Activated naive CD4-positive, alpha-beta T cell treated with anti-CD3 and anti-CD28 coated beads, Interleukin-2, amount 50 U/mL, for 24 hours (primary cell): ENCODE results near the gene PBX3.
"Not testable (repeated sequence)": the region's sequence is repeated elsewhere in the genome, so short reads cannot be mapped to it uniquely, and the experiment has no call there.

Source experiments
- H3K27ac Mint-ChIP-seq: one replicate; pipeline ENCODE4 v1.8.0; 2021; ENCODE audit warnings: mild to moderate bottlenecking, mixed read lengths
- H3K27me3 Mint-ChIP-seq: one replicate; pipeline ENCODE4 v1.8.0; 2021; ENCODE audit warnings: mixed read lengths
- H3K36me3 Mint-ChIP-seq: one replicate; pipeline ENCODE4 v1.8.0; 2021; ENCODE audit warnings: mixed read lengths
- H3K4me1 Mint-ChIP-seq: one replicate; pipeline ENCODE4 v1.8.0; 2021; ENCODE audit warnings: mixed read lengths
- H3K4me3 Mint-ChIP-seq: one replicate; pipeline ENCODE4 v1.8.0; 2021; ENCODE audit warnings: mild to moderate bottlenecking, mixed read lengths
- H3K9me3 Mint-ChIP-seq: one replicate; pipeline ENCODE4 v1.8.0; 2021; ENCODE audit warnings: mixed read lengths

The PBX3 gene

GRCh38 chr9:125759764-125760129, 12.6 kb downstream of the PBX3 start:
- Mint-ChIP-seq H3K36me3 (peaks cover 2% of the 10 kb centered on the region), H3K9me3 (no peaks in the 10 kb centered on the region), H3K4me1 (peaks cover 14% of the 10 kb centered on the region), H3K4me3 (peak overlapping the region; percentile 61), H3K27ac (no peak overlapping the region), H3K27me3 (peaks cover 2% of the 10 kb centered on the region)

GRCh38 chr9:125760537-125760936, 13.4 kb downstream of the PBX3 start:
- no peaks in the 10 kb centered on the region for H3K9me3 Mint-ChIP-seq
- H3K36me3 Mint-ChIP-seq, result peaks cover 2% of the 10 kb centered on the region
- peaks cover 14% of the 10 kb centered on the region for H3K4me1 Mint-ChIP-seq
- H3K4me3 Mint-ChIP-seq, result no peak overlapping the region
- H3K27me3 Mint-ChIP-seq, result peaks cover 2% of the 10 kb centered on the region
- H3K27ac Mint-ChIP-seq, result no peak overlapping the region

DNA sequence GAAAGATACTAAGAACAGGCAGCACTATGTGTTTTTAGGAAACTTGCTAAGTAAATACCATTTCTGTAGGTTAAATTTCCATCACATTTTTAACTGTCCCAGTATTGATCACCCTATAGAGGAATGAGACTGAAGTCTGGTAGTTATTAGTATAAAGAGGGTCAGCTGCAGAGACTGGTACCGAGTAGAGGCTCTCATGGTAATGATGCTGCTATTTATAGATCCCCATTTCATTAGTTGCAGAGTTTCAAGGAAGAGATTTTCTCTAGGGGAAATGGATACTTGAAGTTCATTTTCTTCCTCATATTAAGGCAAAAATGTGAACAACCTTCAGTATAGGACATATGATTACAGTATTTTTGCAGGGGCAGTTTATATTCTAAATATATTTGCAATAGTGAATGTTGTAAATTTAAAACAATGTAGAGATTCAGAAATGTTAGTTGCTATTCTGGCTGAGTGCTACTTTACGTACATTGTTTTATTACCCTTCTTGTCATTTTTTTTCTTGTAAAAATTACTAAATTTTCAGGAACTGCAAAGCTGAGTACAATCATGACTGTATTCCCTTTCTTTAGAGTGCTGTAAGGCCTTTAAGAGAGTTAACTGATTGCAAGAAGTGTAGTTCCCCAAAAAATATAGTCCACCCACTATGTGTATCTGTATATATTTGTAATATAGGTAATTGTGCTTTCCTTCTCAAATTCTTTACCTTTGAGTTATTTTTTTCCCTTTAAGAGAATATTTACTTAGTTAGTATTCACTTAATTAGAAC, 14.7 kb downstream of the PBX3 start:
- Mint-ChIP-seq H3K27me3 (peaks cover 1% of the 10 kb centered on the region), H3K36me3 (no peaks in the 10 kb centered on the region), H3K27ac (no peak overlapping the region), H3K9me3 (no peaks in the 10 kb centered on the region), H3K4me3 (no peak overlapping the region), H3K4me1 (peaks cover 11% of the 10 kb centered on the region)

DNA sequence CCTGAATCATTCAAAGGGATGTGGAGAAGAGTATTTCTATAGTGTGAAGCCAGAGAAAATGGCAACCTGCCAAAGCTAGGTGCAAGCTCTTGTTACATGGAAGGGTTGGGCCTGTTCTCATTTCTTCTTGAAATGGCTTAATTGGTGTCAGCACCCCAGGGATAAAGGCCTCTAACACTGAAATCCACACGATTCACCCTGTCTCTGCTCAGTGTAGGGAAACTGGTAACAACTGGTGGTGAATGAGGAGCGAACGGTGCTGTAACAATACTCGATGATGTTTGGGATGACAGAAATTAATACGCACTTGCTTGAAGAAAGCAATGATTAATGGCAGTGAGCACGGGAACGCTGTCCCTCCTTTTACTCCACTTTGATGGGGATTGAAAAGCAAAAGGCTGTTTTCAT, 16.2 kb downstream of the PBX3 start:
- Mint-ChIP-seq H3K27ac (no peak overlapping the region), H3K36me3 (no peaks in the 10 kb centered on the region), H3K9me3 (no peaks in the 10 kb centered on the region), H3K4me3 (no peak overlapping the region), H3K27me3 (peaks cover 1% of the 10 kb centered on the region), H3K4me1 (peaks cover 10% of the 10 kb centered on the region)

DNA sequence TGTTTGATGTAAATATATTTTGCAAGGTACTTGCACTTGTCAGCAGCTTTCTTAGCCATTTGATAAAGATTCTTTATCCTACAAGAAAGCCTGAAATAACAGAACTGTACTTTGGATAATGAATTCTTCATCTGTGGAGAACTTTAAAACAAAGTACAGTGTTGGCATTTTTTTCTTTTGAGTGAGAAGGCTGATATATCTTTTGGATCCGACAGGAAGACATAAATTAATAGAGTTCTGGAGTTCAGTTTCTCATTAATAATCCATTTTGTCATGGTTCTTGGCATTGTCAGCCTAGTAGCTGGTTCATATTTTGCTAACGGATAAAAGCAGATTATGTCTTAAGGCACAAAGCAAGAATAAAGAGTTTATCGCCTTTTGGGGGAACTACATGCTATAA, 17.0 kb downstream of the PBX3 start:
- Mint-ChIP-seq H3K9me3 (no peaks in the 10 kb centered on the region), H3K27ac (no peak overlapping the region), H3K4me1 (peaks cover 9% of the 10 kb centered on the region), H3K27me3 (peaks cover 1% of the 10 kb centered on the region), H3K36me3 (no peaks in the 10 kb centered on the region), H3K4me3 (no peak overlapping the region)

DNA sequence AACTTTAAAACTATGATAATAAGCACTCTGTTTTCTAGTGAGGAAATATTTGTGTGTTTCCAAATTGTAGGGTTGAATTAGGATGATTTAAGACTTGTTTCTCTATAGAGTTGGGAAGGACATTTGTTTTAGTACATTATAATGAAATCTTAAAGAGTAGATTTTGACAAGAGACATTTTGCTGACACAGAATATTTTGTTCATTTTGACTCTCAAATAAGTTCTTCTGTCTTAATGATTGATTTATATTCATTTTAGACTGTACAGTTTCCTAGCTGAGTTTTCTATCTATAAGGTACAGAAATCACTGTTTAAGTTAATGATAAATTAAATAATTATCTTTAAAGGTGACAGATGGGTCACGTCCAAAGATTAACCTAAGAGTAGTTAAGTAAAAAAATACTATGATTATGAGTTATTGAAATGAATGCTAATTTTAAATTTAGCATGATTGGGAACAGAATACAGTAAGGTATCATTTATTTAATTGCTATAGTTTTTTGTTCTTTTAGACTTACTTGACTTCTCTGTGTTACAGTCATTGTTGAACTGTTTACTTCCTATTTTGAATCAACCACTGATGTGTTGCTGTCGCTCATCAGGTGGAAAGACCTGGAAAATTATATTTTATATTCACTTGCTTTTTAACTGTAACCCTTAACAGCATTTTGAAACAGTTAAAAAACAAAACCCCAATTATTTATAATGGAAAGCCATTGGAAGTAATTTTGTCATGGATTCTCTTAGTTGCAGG, 19.5 kb downstream of the PBX3 start:
- Mint-ChIP-seq H3K27ac (no peak overlapping the region), H3K36me3 (no peaks in the 10 kb centered on the region), H3K4me3 (no peak overlapping the region), H3K27me3 (no peaks in the 10 kb centered on the region), H3K4me1 (peaks cover 4% of the 10 kb centered on the region), H3K9me3 (no peaks in the 10 kb centered on the region)

DNA sequence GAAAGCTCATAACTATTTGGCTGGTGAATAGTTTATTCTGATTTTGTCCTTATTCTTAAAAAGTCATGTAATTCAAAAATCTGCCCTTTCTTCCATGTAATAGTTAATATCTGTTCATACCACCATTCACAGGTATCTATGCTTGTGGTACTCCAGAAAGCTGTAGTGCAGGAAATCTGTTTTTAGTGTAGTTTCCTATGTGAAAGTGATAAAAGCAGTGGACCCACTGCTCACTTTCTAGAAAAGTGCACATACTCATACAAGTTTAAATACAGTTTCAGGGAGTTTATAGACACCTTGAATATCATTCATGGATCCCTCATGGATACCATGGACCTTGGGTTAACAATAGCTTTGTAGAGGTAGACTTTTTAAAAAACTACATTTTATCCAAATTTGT, 20.2 kb downstream of the PBX3 start:
- Mint-ChIP-seq H3K27me3 (no peaks in the 10 kb centered on the region), H3K27ac (no peak overlapping the region), H3K9me3 (no peaks in the 10 kb centered on the region), H3K36me3 (no peaks in the 10 kb centered on the region), H3K4me3 (no peak overlapping the region), H3K4me1 (peaks cover 4% of the 10 kb centered on the region)

DNA sequence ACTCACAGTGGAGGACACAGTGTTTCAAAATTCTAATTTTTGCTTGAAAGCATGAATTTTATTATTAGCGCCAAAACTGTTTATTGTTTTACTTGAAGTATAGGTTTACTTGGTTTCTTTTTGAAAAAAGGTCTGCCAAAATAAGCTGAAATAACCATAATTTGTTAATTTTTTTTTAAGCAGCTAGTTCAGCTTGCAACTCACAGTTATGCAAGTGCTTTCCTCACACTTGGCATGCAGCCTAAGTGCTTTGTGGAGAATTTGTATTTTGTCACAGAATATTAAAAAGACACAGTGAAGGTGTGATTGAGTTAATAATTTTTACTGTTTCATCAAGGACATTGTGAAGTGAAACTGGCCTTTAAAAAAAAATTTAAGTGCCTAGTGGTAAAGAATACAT, 21.6 kb downstream of the PBX3 start:
- no peaks in the 10 kb centered on the region for H3K9me3 Mint-ChIP-seq
- H3K36me3 Mint-ChIP-seq, result no peaks in the 10 kb centered on the region
- H3K4me1 Mint-ChIP-seq, result peaks cover 4% of the 10 kb centered on the region
- no peak overlapping the region for H3K27ac Mint-ChIP-seq
- no peaks in the 10 kb centered on the region for H3K27me3 Mint-ChIP-seq
- no peak overlapping the region for H3K4me3 Mint-ChIP-seq

- no peaks in the 10 kb centered on the region for H3K9me3 Mint-ChIP-seq
- H3K4me1 Mint-ChIP-seq, result peaks cover 4% of the 10 kb centered on the region
- no peaks in the 10 kb centered on the region for H3K27me3 Mint-ChIP-seq
- no peak overlapping the region for H3K27ac Mint-ChIP-seq
- no peak overlapping the region for H3K4me3 Mint-ChIP-seq
- peaks cover 3% of the 10 kb centered on the region for H3K36me3 Mint-ChIP-seq
Measured at GRCh38 chr9:125771037-125771436, 23.9 kb downstream of the PBX3 start.

DNA sequence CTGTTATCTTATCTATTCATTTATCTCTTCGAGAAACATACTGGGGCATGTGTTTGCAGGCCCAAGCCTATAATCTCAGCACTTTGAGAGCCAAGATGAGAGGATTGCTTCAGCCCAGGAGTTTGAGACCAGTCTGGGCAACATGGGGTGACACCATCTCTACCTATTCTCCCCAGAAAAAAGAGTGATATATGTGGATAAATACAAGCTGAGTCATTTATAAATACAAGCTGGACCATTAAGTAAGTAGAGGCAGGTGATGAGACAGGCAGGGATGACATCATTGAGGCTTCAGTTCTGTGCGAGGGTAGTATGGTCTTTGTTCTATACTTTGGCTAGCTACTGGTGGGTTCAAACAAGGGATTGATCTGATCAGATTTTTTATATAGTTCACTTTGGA, 25.6 kb downstream of the PBX3 start:
- Mint-ChIP-seq H3K9me3 (no peaks in the 10 kb centered on the region), H3K36me3 (peaks cover 3% of the 10 kb centered on the region), H3K4me3 (no peak overlapping the region), H3K27me3 (no peaks in the 10 kb centered on the region), H3K4me1 (no peaks in the 10 kb centered on the region), H3K27ac (no peak overlapping the region)

- peaks cover 3% of the 10 kb centered on the region for H3K36me3 Mint-ChIP-seq
- no peaks in the 10 kb centered on the region for H3K27me3 Mint-ChIP-seq
- no peaks in the 10 kb centered on the region for H3K4me1 Mint-ChIP-seq
- no peak overlapping the region for H3K4me3 Mint-ChIP-seq
- no peaks in the 10 kb centered on the region for H3K9me3 Mint-ChIP-seq
- no peak overlapping the region for H3K27ac Mint-ChIP-seq
Measured at GRCh38 chr9:125774106-125774505, 26.9 kb downstream of the PBX3 start.

DNA sequence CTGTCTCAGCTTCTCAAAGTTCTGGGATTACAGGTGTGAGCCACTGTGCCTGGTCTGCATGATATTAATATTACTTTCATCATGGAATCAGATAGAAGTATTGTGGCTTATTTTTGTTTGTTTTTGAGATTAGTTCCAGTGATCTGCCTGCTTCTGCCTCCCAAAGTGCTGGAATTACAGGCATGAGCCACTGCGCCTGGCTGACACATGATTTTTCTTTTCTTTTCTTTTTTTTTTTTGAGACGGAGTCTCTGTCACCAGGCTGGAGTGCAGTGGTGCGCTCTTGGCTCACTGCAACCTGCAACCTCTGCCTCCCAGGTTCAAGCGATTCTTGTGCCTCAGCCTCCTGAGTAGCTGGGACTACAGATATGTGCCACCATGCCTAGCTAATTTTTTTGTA, 29.6 kb downstream of the PBX3 start:
- not testable (repeated sequence) for H3K9me3 Mint-ChIP-seq, H3K36me3 Mint-ChIP-seq, H3K4me3 Mint-ChIP-seq, H3K4me1 Mint-ChIP-seq, H3K27ac Mint-ChIP-seq, H3K27me3 Mint-ChIP-seq

DNA sequence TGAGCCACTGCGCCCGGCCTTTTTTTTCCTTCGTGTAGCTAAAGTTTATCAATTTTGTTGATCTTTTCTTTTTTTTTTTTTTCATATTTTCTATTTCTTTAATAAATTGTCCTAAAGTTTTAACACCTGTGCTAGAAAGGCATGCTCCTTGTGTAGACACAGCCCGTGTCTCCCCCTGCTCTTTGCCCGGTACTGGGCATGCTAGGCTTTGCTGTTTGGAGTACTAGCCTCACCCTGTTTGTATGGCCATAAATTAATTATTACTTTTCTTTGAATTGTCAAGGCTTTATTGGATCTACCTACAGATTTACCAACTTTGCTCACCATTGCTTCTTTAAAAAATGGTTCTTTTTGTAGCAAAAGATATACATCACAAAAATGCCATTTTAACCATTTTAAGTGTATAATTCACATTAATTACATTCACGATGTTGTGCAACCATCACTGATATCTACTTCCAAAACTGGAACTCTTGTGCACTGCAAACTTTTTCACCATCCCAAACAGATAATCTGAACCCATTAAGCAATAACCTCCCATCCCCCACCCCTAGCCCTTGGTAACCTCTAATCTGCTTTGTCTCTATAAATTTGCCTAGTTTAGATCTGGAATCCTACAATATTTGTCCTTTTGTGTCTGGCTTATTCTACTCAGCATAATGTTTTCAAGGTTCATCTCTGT, 31.5 kb downstream of the PBX3 start:
- H3K9me3 Mint-ChIP-seq, H3K27ac Mint-ChIP-seq, H3K4me1 Mint-ChIP-seq, H3K4me3 Mint-ChIP-seq, H3K27me3 Mint-ChIP-seq: not testable (repeated sequence)
- peaks cover 13% of the 10 kb centered on the region for H3K36me3 Mint-ChIP-seq

GRCh38 chr9:125779220-125779565, 32.0 kb downstream of the PBX3 start:
- H3K4me3 Mint-ChIP-seq, H3K4me1 Mint-ChIP-seq, H3K9me3 Mint-ChIP-seq, H3K27ac Mint-ChIP-seq, H3K27me3 Mint-ChIP-seq: not testable (repeated sequence)
- peaks cover 13% of the 10 kb centered on the region for H3K36me3 Mint-ChIP-seq

GRCh38 chr9:125782718-125783117, 35.5 kb downstream of the PBX3 start:
- no peak overlapping the region for H3K27ac Mint-ChIP-seq
- H3K36me3 Mint-ChIP-seq, result peaks cover 13% of the 10 kb centered on the region

More at GRCh38 chr9:125782718-125783117, 35.5 kb downstream of the PBX3 start:
- no peaks in the 10 kb centered on the region for H3K27me3 Mint-ChIP-seq
- H3K4me1 Mint-ChIP-seq, result peaks cover 19% of the 10 kb centered on the region
- H3K4me3 Mint-ChIP-seq, result no peak overlapping the region
- no peaks in the 10 kb centered on the region for H3K9me3 Mint-ChIP-seq
